Hippocampal formation (tissue), 2 donors: Measurements from ENCODE around the gene GYG2.
A peak's percentile ranks its signal among the peaks of the same experiment; 100 is the strongest.
"Not testable (repeated sequence)": the region's sequence is repeated elsewhere in the genome, so short reads cannot be mapped to it uniquely, and the experiment has no call there.

Experiments used
- DNase-seq, 2 donors: peaks; one replicate each; lab custom pipeline; 2025; lab: John Stamatoyannopoulos, UW

Gene GYG2

GRCh38 chrX:2828344-2828958 lies at the start of gene GYG2:
Gene GYG2 (plus strand): TSS chrX:2828930. CDS start chrX:2830189, 1,259 bp downstream.
- DNase-seq, result no peak

- DNase-seq, result not testable (repeated sequence)
Measured at GRCh38 chrX:2780472-2781225, 48.1 kb upstream of the GYG2 start.

DNA sequence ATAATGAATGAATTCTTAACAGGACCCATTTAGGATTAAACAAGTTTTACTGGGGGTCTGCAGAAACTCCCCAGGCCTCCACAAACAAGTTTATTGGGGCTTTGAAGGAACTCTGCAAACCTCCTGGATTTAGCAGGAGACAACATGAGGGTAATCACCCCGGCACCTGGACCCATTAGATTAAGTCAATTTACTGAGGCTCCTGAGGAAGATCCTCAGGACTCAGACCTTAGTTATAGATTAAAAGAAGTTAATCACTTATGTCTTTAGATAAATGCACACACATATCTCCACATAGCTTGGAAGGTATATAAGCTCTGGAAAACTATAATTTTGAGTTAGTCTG lies 47.5 kb upstream of the GYG2 start:
- DNase-seq, result no peak

- no peak for DNase-seq
Measured at GRCh38 chrX:2781698-2782097, 47.0 kb upstream of the GYG2 start.

DNA sequence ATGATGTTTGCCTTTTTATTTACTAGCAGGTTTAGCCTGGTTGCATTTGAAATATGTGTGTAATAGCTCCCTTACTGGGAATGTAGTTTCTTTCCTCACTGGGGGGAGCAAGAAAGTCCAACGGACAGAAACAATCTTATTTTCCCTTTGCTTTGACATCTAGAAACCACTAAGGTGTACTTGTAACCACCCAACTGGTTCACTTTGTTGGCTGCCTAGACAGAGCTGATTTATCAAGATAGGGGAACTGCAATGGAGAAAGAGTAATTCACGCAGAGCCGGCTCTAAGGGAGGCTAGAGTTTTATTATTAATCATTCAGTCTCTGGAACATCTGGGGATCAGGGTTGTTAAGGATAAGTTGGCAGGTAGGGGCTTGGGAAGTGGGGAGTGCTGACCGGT lies 46.6 kb upstream of the GYG2 start:
- no peak for DNase-seq

GRCh38 chrX:2782778-2783177 lies 46.0 kb upstream of the GYG2 start:
- no peak for DNase-seq

GRCh38 chrX:2784026-2784425 lies 44.7 kb upstream of the GYG2 start:
- no peak for DNase-seq

- DNase-seq, result no peak
Measured at GRCh38 chrX:2785538-2785937, 43.2 kb upstream of the GYG2 start.

GRCh38 chrX:2788980-2789379 lies 39.8 kb upstream of the GYG2 start:
- DNase-seq, result no peak

GRCh38 chrX:2789569-2789968 lies 39.2 kb upstream of the GYG2 start:
- no peak for DNase-seq

DNA sequence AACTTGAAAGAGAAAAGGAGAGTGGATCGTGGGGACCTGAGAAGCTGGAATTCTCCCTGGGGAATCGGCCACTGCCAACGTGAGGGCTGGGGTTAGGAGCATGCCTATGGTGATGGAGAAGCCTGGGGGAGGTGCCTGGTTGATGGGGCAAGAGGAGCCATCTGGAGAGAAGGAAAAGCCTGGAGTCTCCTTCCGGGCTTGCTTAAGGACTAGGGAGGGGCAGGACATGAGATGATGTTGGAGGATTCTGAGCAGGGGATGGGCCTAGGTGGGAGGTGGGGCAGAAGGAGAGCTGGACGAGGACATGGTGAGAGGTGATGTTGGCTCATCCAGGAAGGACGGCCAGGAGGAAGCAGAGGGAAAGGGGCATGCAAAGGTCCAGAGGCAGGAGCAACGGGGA lies 35.0 kb upstream of the GYG2 start:
- no peak for DNase-seq

- DNase-seq, result no peak
Measured at GRCh38 chrX:2794336-2794735, 34.4 kb upstream of the GYG2 start.

- not testable (repeated sequence) for DNase-seq
Measured at GRCh38 chrX:2796808-2797207, 31.9 kb upstream of the GYG2 start.

DNA sequence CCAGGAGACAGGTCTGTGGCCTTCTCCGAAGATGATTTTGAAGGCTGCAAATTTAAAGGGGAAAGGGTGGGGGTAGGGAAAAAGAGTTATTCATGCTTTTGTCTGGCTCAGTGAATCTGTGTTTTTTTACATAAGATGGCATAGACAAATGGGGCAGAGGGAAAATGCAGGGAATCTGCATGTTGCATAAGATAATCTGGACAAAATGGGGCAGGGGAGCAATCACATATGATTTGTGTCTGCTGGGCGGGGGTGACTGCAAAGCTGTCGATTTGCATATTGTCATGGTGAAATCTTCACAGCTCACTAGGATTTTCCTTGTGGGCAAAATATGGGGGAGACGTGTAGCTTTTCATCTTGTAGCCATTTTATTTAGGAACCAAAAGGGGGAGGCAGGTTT lies 29.4 kb upstream of the GYG2 start:
- no peak for DNase-seq

DNA sequence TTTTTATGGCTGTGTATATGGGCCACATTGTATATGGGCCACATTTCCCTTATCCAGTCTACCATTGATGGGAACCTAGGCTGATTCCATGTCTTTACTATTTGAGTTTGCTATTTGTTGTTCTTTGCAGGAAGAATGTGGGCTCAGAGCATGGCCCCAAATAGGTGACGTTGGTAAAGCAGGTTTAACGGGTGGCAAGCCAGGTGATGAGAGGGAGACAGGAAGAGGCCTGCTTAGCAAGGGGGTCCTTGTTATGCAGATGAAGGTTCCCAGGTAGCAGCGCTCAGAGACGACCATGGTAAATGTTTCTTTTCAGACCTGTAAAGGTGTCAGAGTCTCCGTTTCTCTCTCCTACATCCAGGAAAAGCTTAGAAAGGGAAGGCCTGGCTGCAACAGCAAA lies 28.8 kb upstream of the GYG2 start:
- DNase-seq, result not testable (repeated sequence)

DNA sequence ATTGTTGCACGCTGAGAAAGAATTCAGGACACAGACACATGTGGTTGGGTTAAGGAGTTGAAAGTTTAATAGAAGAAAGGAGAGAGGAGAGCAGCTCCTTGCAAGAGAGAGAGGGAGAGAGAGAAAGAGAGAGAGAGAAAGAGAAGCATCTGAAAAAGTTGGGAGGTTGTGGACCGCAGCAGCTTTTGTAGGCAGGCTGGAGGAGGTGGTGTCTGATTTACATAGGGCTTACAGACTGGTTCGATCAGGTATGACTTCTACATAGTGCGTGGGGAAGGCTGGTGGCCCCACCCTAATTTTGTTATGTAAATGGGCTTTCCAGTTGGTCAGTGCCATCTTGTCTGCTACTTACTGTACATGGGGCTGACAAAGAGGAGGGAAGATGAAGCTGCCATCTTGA lies 27.5 kb upstream of the GYG2 start:
- DNase-seq, result no peak

- not testable (repeated sequence) for DNase-seq
Measured at GRCh38 chrX:2802376-2803090, 26.2 kb upstream of the GYG2 start.

- not testable (repeated sequence) for DNase-seq
Measured at GRCh38 chrX:2803486-2803885, 25.2 kb upstream of the GYG2 start.

DNA sequence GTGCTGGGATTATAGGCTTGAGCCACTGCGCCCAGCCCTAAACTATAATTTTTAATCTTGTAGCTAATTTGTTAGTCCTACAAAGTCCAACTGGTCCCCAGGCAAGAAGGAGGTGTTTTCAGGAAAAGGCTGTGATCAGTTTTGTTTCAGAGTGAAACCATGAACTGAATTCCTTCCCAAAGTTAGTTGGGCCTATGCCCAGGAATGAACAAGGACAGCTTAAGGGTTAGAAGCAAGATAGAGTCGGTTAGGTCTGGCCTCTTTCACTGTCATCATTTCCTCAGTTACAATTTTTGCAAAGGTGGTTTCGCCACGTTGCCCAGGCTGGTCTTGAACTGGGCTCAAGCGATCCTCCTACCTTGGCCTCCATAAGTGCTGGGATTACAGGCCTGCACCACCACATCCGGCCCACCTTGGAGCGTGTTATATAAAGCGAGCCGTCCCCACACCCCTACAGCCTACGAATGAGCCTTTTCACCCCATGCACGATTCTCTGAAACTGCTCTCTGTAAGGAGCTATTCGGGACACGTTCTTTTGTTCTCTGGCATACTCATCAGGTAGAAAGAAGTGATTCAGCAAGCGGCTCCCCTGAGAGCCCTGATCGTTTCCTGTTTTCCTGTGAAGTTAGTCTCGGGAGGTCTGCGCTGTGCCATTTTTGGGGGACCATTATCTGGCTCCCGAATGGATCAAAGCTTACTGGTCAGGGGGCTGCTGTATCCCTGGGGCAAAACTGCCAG lies 24.5 kb upstream of the GYG2 start:
- not testable (repeated sequence) for DNase-seq

GRCh38 chrX:2804858-2805257 lies 23.9 kb upstream of the GYG2 start:
- not testable (repeated sequence) for DNase-seq

DNA sequence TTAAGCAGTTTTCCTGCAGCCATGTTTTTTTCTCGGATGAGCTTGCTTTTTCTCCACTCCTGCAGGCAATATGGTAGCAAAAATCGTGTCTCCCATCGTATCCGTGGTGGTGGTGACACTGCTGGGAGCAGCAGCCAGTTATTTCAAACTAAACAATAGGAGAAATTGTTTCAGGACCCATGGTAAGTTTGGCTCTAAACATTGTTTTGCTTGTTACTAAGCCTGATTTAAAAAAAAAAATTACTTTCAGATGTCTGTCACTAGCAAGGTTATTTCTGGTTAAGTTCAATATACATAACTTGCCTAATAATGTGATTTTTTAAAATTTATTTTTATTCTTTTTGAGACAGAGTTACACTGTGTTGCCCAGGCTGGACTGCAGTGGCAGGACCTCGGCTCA lies 17.5 kb upstream of the GYG2 start:
- no peak for DNase-seq

- DNase-seq, result peak in 1 of 2 donors; percentile 14
Measured at GRCh38 chrX:2812161-2812907, 16.4 kb upstream of the GYG2 start.
